ENCODE data around the gene GRIK5. TPM values are rescaled to one million over a fixed set of nuclear protein-coding genes. Genes with fewer than 3 reads are reported as not detected.
"Not testable (repeated sequence)": the region's sequence is repeated elsewhere in the genome, so short reads cannot be mapped to it uniquely, and the experiment has no call there.

The GRIK5 gene
- total RNA-seq, 2 experiments from 2014 or later, result 0.73 to 0.90 TPM

DNA sequence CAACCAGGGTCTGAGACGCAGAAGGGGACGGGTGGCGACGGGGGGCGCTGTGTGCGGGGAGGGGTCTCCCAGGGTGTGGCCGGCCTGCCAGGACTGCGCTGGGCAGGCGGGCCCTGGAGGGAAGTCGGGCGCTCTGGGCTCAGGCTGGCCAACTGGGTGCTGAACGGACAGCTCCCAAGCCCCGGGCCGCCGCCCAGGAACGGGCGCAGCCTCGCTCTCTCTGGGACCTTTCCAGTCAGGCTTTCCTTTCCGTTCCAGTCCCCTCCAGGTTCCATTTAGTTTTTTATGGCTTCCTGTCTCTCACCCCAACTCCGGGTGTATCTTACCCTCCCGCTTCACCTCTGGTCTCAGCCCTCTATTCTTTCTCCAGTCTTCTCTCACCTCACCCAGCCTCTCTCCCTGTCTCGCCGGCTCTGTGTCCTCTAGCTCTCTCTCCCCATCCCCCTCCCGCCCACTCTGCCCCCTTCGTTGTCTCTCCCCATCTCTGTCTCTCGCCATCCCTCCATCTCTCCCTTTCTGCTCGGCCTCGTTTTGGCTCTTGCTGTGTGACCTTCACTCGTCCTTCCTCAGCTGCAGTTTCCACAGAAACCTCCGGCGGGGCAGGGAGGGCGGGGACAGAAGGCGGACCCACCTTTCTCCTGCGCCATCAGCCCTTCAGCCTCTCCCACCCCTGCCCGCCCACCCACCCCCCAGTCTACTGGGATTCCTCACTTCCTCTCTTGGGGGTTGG is 72.7 kb downstream of the GRIK5 start:
- peaks cover 61% of the 10 kb centered on the region for H3K27me3 Mint-ChIP-seq
- POLR2A ChIA-PET, result no interaction called here
- peak; percentile 63 for DNase-seq
- H3K27ac Mint-ChIP-seq, result no peak overlapping the region
- H3K4me3 Mint-ChIP-seq, result no peak overlapping the region
- no peaks in the 10 kb centered on the region for H3K36me3 Mint-ChIP-seq
- H3K4me1 Mint-ChIP-seq (ENCODE audit: low read depth), result peaks cover 22% of the 10 kb centered on the region
- H3K9me3 Mint-ChIP-seq, result no peaks in the 10 kb centered on the region
- intact Hi-C loops (cut with micrococcal nuclease), result no loop called here
- CTCF ChIA-PET, result interaction anchor here (0.6 to 1.5 kb wide), 4 partner anchors 31 to 54 kb away, joined by 3 to 4 read pairs (median 4); no protein-coding TSS in a partner anchor

DNA sequence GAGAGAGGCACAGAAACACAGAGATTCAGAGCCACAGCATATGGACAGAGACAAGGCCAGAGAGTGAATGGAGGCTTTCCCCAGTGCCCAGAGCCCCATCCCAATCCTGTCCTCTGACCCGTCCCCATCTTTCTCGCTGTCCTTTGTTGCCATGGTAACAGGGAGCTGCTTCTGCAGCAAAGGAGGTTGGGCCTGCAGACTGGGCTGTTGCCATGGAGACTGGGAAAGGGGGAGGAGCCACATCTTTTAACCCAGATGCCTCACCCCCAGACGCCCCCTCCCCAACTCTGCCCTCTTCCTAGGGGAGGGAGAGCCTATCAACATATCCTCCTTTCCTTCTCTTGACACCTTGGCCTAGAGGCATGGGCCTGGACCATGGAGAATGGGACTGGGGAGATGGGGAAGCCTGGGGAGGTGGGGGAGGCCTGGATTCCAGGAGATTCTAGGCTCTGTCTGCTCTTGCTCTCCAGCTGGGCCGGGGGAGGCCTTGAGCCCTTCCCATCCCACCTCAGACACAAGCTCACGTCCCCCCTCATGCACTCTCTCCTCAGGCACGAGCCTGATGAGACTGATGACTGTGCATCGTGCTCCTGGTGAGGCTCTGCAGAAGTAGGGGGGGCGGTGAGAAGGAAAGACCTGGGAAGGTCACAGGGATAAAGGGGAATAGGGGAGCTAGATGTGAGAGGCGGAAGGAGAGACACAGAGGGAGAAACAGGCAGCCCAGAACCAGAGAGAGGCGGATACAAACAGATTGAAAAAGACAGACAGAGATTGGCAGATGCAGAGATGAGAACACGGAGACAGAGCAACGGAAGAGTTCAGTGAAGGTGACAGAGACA is 73.8 kb downstream of the GRIK5 start:
- DNase-seq, result no peak
- peaks cover 22% of the 10 kb centered on the region for H3K4me1 Mint-ChIP-seq (ENCODE audit: low read depth)

DNA sequence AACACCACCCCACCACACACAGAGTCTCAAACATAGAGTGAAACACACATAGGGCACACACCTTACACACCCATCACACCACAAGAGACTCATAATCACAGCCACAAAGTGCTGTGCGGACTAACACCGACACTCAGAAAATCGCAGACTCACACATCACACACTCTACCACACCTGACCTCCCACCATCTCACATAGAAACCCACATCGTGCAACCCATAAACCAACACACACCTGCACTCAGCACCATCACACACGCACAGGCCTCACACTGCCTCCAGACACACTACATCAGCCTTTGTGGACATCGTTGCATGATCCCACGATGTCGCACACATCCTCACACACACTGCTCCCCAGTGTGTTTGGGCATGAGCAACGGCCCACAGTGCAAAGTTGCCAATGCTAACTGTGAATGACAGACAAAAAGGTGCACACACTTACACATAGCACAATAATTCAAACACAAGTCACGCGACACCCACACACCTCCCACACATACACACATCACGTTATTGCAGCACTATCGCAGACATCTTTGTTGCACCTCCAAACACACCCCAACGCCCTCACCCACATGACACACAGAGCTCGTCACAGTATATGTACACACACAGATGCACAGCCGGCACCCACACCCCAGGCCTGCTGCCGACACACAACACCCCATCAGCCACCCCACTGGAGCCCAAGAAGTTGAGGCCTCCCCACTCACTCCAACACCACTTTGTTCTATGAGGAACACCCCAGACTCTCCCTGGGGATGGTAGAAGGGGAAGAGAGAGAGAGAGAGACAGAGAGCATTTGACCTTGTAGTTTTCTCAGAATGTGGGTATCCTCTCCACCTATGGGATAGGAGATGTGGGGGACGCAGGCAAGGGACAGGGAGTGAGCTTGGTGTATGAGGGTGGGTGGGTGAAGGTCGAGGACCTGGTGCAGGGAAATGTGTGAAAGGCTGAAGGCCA is 74.7 kb downstream of the GRIK5 start:
- intact Hi-C loops (cut with micrococcal nuclease), result no loop called here
- DNase-seq, result no peak
- CTCF ChIA-PET, result interaction anchor here (1.0 kb wide), 1 partner anchor 40 kb away, joined by 3 read pairs; no protein-coding TSS in a partner anchor

More for the DNA sequence above, 73.8 kb downstream of the GRIK5 start:
- CTCF ChIA-PET, result interaction anchor here (1.0 to 1.5 kb wide), 3 partner anchors 32 to 39 kb away, joined by 3 to 4 read pairs (median 4); no protein-coding TSS in a partner anchor
- intact Hi-C loops (cut with micrococcal nuclease), result no loop called here
- Mint-ChIP-seq H3K36me3 (no peaks in the 10 kb centered on the region), H3K9me3 (no peaks in the 10 kb centered on the region), H3K27me3 (peaks cover 53% of the 10 kb centered on the region), H3K27ac (no peak overlapping the region), H3K4me3 (no peak overlapping the region)
- POLR2A ChIA-PET, result no interaction called here

DNA sequence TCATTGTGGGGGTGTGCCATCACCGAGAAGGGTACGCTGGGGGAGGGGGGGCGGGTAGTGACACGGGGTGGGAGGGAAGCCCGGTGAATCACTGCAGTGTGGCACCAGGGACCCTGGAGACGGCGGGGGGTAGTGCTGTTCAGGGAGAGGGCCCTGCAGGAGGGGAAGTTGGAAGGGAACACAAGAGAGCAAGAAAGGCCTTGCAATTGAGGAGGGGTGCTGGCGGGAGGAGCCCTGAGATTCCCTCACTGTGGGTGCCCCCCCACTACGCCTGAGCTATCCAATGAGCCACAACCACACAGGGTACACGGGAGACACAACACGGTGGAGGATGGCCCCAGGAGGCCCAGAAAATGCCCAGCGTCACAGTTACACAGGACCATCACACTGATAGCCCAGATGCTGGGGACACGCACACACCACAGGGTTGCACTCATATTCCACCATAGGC is 75.5 kb downstream of the GRIK5 start:
- Mint-ChIP-seq H3K36me3 (no peaks in the 10 kb centered on the region), H3K4me1 (ENCODE audit: low read depth) (peaks cover 22% of the 10 kb centered on the region), H3K9me3 (no peaks in the 10 kb centered on the region), H3K27ac (no peak overlapping the region), H3K27me3 (peaks cover 38% of the 10 kb centered on the region), H3K4me3 (no peak overlapping the region)
- ChIA-PET CTCF (interaction anchor here (1.7 kb wide), 1 partner anchor 40 kb away, joined by 6 read pairs; no protein-coding TSS in a partner anchor), POLR2A (no interaction called here)
- intact Hi-C loops (cut with micrococcal nuclease), result no loop called here
- no peak for DNase-seq

More for the DNA sequence above, 74.7 kb downstream of the GRIK5 start:
- Mint-ChIP-seq H3K4me1 (ENCODE audit: low read depth) (peaks cover 22% of the 10 kb centered on the region), H3K27ac (no peak overlapping the region), H3K4me3 (no peak overlapping the region), H3K36me3 (no peaks in the 10 kb centered on the region), H3K27me3 (peaks cover 45% of the 10 kb centered on the region), H3K9me3 (no peaks in the 10 kb centered on the region)
- POLR2A ChIA-PET, result no interaction called here

DNA sequence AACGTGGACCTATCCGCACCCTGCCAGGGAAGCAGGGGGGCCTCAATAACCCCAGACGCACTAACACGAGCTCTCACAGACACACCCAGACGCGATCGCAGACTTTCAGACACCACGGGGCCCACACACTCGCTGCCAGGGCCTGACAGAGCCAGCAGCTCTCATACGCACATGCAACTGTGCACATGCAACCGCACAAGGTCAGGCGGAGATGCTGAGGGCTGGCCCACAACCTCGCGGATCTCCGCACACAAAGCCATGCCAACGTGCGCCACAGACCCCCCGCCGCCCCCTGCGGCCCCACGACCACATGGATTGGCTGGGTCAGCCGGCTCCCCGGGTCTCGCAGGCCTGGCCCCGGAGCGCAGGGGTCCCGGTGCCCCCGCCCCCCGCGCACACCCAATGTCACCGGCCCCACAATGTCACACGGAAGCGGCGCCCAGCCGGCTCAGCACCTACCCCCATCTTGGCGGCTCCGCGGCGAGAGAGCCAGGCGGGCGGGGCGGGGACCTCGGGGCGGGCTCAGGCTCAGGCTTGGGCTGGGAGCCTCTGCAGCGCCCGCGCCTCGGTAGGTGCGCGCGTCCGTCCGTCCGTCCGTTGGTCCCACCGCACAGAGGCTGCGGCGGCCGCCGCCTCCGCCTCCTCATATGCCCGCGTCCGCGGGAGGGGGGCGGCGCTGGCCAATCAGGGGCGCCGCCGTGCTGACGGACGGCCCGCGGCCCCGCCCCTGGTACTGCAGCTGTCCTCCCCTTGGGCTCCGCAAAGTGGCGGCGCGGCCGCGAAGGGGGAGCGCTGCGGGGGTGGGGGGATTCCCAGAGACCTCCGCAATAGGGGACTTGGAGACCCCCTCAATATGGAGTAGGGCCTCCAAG is 76.2 kb downstream of the GRIK5 start, which contains the start of gene ATP1A3:
Gene ATP1A3, minus strand, starts transcription at position 619 of the 872 bp plus-strand sequence. Its CDS starts 154 bp downstream, at position 465.
- CTCF ChIA-PET, result interaction anchor here (1.7 kb wide), 1 partner anchor 41 kb away, joined by 6 read pairs; no protein-coding TSS in a partner anchor
- peaks cover 34% of the 10 kb centered on the region for H3K27me3 Mint-ChIP-seq
- no peak within 1 kb of the TSS for H3K27ac Mint-ChIP-seq
- peaks cover 19% of the 10 kb centered on the region for H3K4me1 Mint-ChIP-seq (ENCODE audit: low read depth)
- POLR2A ChIA-PET, result interaction anchor here (0.9 kb wide), 1 partner anchor 82 kb away, joined by 4 read pairs; the partner anchor contains the start of gene ZNF574
- peak within 1 kb of the TSS; percentile 62 for H3K4me3 Mint-ChIP-seq
- no peaks in the 10 kb centered on the region for H3K36me3 Mint-ChIP-seq
- intact Hi-C loops (cut with micrococcal nuclease), result no loop called here
- no peaks in the 10 kb centered on the region for H3K9me3 Mint-ChIP-seq
- DNase-seq, result peak; percentile 64

DNA sequence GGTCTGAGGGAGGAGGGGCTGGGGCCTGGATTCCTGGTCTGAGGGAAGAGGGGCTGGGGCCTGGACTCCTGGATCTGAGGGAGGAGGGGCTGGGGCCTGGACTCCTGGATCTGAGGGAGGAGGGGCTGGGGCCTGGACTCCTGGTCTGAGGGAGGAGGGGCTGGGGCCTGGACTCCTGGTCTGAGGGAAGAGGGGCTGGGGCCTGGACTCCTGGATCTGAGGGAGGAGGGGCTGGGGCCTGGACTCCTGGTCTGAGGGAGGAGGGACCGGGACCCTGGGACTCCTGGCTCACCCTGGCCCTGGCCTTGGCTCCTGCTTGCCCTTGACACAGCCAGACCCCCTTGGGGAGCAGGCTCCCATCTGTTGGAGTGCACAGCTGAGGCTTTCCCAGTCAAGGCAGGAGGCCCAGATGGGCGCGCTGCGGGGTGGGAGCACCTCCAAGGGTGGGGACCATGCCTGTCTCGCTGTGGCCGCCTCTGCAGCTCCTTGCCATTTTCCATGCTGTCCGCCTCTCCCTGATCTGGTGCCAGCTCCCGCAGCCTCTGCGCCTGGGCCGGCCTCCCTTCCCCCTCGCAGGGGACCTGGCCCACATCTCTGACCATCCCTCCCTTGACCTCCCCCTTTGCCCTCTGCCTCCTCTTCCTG is 78.0 kb downstream of the GRIK5 start:
- H3K27ac Mint-ChIP-seq; H3K9me3 Mint-ChIP-seq; CTCF ChIA-PET; DNase-seq; H3K4me3 Mint-ChIP-seq; H3K36me3 Mint-ChIP-seq; POLR2A ChIA-PET; intact Hi-C loops (cut with micrococcal nuclease): not testable (repeated sequence)
- Mint-ChIP-seq H3K27me3 (peaks cover 25% of the 10 kb centered on the region), H3K4me1 (ENCODE audit: low read depth) (peaks cover 12% of the 10 kb centered on the region)

DNA sequence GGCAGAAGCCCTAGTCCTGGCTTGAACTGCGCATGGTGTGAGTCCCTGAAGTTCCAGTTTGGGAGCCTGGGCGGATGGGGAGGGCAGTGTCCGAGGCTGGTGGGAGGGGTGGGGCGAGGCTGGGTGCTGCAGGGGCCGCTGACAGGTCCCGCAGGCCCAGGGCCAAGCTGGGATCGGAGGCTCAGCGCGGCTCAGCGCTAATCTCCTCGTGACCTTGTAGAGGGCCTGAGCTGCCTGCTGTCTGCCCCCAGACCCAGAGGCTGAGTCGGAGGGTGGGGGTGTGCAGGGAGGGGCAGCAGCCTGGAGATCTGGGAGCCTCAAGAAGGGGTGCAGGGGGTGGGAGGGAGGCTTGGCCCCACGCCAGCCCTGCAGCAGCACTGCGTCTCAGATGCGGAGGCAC is 79.0 kb downstream of the GRIK5 start:
- no peak overlapping the region for H3K27ac Mint-ChIP-seq
- H3K27me3 Mint-ChIP-seq, result peaks cover 16% of the 10 kb centered on the region
- ChIA-PET POLR2A (no interaction called here), CTCF (no interaction called here)
- no peaks in the 10 kb centered on the region for H3K9me3 Mint-ChIP-seq
- DNase-seq, result no peak
- H3K36me3 Mint-ChIP-seq, result no peaks in the 10 kb centered on the region
- H3K4me3 Mint-ChIP-seq, result no peak overlapping the region
- H3K4me1 Mint-ChIP-seq (ENCODE audit: low read depth), result peaks cover 9% of the 10 kb centered on the region
- intact Hi-C loops (cut with micrococcal nuclease), result no loop called here

DNA sequence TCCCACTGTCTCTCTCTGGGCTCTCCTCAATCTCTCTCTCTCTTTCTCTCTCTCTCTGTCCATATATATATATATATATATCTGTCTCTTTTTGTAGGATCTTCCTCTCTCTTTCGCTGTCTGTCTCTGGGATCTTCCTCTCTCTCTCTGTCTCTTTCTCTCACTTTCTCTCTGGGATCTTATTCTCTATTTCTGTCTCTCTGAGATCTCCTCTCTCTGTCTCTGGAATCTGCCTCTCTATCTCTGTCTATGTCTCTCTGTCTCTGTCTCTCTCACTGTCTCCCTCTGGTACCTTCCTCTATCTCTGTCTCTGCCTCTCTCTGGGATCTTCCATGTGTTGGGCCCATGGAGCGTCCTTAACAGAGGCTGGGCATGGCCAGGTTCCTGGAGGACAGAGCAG is 79.4 kb downstream of the GRIK5 start:
- H3K27ac Mint-ChIP-seq, result no peak overlapping the region
- intact Hi-C loops (cut with micrococcal nuclease), result no loop called here
- CTCF ChIA-PET, result no interaction called here
- no peak for DNase-seq
- H3K4me1 Mint-ChIP-seq (ENCODE audit: low read depth), result peaks cover 9% of the 10 kb centered on the region
- peaks cover 13% of the 10 kb centered on the region for H3K27me3 Mint-ChIP-seq
- H3K4me3 Mint-ChIP-seq, result no peak overlapping the region
- H3K9me3 Mint-ChIP-seq, result no peaks in the 10 kb centered on the region
- H3K36me3 Mint-ChIP-seq, result no peaks in the 10 kb centered on the region
- POLR2A ChIA-PET, result no interaction called here

DNA sequence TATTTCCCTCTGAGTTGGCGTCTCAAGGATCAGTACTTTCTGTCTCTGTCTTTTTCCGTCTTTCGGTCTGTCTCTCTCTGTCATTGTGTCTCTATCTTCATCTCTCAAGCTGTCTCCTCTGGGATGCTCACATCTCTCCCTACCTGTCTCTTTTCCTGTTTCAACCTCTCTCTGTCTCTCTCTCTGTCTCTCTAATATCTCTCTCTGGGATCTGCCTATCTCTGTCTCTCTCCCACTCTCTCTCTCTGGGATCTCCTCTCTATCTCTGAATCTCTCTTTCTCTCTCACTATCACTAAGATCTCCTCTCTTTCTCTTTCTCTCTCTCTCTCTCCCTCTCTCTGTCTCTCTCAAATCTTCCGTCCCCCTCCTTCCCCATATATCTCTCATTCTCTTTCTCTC is 80.0 kb downstream of the GRIK5 start:
- CTCF ChIA-PET, result no interaction called here
- Mint-ChIP-seq H3K27ac (no peak overlapping the region), H3K27me3 (peaks cover 7% of the 10 kb centered on the region), H3K4me1 (ENCODE audit: low read depth) (peaks cover 8% of the 10 kb centered on the region), H3K4me3 (no peak overlapping the region), H3K9me3 (no peaks in the 10 kb centered on the region), H3K36me3 (no peaks in the 10 kb centered on the region)
- intact Hi-C loops (cut with micrococcal nuclease), result no loop called here
- POLR2A ChIA-PET, result no interaction called here
- DNase-seq, result no peak

DNA sequence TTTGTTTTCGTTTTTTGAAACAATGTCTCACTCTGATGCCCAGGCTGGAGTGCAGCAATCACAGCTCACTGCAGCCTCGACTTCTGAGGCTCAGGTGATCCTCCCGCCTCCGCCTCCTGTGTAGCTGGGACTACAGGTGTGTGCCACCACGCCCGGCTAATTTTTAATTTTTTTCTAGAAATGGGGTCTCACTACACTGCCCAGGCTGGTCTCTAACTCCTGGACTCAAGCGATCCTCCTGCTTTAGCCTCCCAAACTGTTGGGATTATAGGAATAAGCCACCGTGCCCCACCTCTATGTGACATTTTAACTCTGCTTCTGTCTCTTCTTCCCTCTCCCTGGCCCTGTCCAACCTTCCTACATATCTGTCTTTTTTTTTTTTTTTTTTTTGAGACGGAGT is 81.1 kb downstream of the GRIK5 start:
- DNase-seq, result no peak
- ChIA-PET CTCF (no interaction called here), POLR2A (interaction anchor here (0.6 kb wide), 1 partner anchor 19 kb away, joined by 3 read pairs; no protein-coding TSS in a partner anchor)
- no peak overlapping the region for H3K4me3 Mint-ChIP-seq
- intact Hi-C loops (cut with micrococcal nuclease), result no loop called here
- no peaks in the 10 kb centered on the region for H3K9me3 Mint-ChIP-seq
- H3K4me1 Mint-ChIP-seq (ENCODE audit: low read depth), result peaks cover 6% of the 10 kb centered on the region
- H3K27ac Mint-ChIP-seq, result no peak overlapping the region
- H3K27me3 Mint-ChIP-seq, result peaks cover 3% of the 10 kb centered on the region
- H3K36me3 Mint-ChIP-seq, result no peaks in the 10 kb centered on the region

Measured in activated CD4-positive, alpha-beta memory T cell treated with anti-CD3 and anti-CD28 coated beads for 36 hours (primary cell).